Osteoblast (primary cell): ENCODE results near the gene SYT9. TPM values are rescaled to one million over a fixed set of nuclear protein-coding genes. Genes with fewer than 3 reads are reported as not detected.

Experiments used
- DNase-seq: peaks from one replicate; pipeline ENCODE4 v3.0.0; 2011; ENCODE audit warnings: low spot score, mixed read lengths; ENCODE audit not compliant: insufficient read length; ENCODE audit errors: missing footprints
- H2AFZ ChIP-seq: 2 replicates; pipeline ENCODE4 v1.6.0; 2011; ENCODE audit warnings: mild to moderate bottlenecking, low read length
- H3K27ac ChIP-seq: 2 replicates; pipeline ENCODE4 v1.5.1; 2011; ENCODE audit warnings: mild to moderate bottlenecking, low read depth, low read length, moderate library complexity
- H3K27me3 ChIP-seq: 2 replicates; pipeline ENCODE4 v1.6.0; 2012; ENCODE audit warnings: mild to moderate bottlenecking, control low read depth, inconsistent platforms, low read length, moderate library complexity; ENCODE audit not compliant: insufficient read depth
- H3K36me3 ChIP-seq: 2 replicates; pipeline ENCODE4 v1.5.1; 2011; ENCODE audit warnings: mild to moderate bottlenecking, low read length, control low read depth, moderate library complexity; ENCODE audit not compliant: insufficient read depth
- H3K4me1 ChIP-seq: 2 replicates; pipeline ENCODE4 v1.5.1; 2011; ENCODE audit warnings: mild to moderate bottlenecking, low read length, control low read depth, moderate library complexity; ENCODE audit not compliant: insufficient read depth
- H3K4me2 ChIP-seq: 2 replicates; pipeline ENCODE4 v1.6.0; 2011; ENCODE audit warnings: mild to moderate bottlenecking, low read length; ENCODE audit not compliant: insufficient read depth
- H3K4me3 ChIP-seq: fragments of 200-600 bp; sonication (generic); 3 replicates; pipeline ENCODE4 v1.5.1; 2012; ENCODE audit warnings: mild to moderate bottlenecking, low read length, inconsistent platforms; ENCODE audit not compliant: insufficient read depth
- H3K79me2 ChIP-seq: 2 replicates; pipeline ENCODE4 v1.6.0; 2012; ENCODE audit warnings: mild to moderate bottlenecking, low read length, control low read depth, inconsistent platforms; ENCODE audit not compliant: insufficient read depth
- H3K9me3 ChIP-seq: 2 replicates; pipeline ENCODE4 v1.5.1; 2011; ENCODE audit warnings: low read depth, low read length, control low read depth
- H4K20me1 ChIP-seq: 2 replicates; pipeline ENCODE4 v1.6.0; 2012; ENCODE audit warnings: mild to moderate bottlenecking, low read length, control low read depth; ENCODE audit not compliant: insufficient read depth
- total RNA-seq: library from RNA; depleted of rRNA; stranded (reverse); fragments of >200 nt; gene quantifications from 2 replicates; pipeline ENCODE4 v1.2.3, GENCODE V29; 2012
- TF ChIP-seq, protein P1 (sequence below): IDR thresholded peaks from 2 replicates; pipeline ENCODE4 v1.5.1; 2011; ENCODE audit warnings: mild to moderate bottlenecking, low read depth, low read length, moderate library complexity; ENCODE audit errors: extremely low read depth

Gene SYT9
- total RNA-seq, 1 donor, result not detected

DNA sequence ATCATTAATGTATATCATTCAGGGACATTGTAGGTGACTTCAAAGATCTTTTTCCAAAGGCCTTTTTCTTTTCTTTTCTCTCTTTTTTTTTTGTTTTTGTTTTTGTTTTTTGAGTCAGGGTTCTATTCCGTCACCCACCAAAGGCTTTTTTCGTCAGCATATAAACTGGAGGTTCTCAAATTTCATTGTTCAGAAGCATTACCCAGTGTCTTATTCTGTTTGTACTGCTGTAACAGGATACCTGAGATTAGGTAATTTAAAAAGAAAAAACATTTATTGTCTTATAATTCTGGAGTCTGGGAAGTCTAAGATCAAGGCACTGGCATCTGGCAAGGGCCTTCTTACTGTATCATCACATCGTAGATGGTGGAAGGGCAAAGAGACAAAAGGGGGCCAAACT is 6.4 kb upstream of the SYT9 start:
- Histone ChIP-seq H3K4me1 (no peaks in the 10 kb centered on the region), H2AFZ (no peak overlapping the region), H3K4me2 (no peak overlapping the region), H3K27ac (no peak overlapping the region), H3K36me3 (no peaks in the 10 kb centered on the region), H3K9me3 (no peaks in the 10 kb centered on the region), H3K4me3 (no peak overlapping the region), H4K20me1 (no peaks in the 10 kb centered on the region), H3K27me3 (no peaks in the 10 kb centered on the region), H3K79me2 (no peaks in the 10 kb centered on the region)
- DNase-seq, result no peak
- TF ChIP-seq, protein P1, sequence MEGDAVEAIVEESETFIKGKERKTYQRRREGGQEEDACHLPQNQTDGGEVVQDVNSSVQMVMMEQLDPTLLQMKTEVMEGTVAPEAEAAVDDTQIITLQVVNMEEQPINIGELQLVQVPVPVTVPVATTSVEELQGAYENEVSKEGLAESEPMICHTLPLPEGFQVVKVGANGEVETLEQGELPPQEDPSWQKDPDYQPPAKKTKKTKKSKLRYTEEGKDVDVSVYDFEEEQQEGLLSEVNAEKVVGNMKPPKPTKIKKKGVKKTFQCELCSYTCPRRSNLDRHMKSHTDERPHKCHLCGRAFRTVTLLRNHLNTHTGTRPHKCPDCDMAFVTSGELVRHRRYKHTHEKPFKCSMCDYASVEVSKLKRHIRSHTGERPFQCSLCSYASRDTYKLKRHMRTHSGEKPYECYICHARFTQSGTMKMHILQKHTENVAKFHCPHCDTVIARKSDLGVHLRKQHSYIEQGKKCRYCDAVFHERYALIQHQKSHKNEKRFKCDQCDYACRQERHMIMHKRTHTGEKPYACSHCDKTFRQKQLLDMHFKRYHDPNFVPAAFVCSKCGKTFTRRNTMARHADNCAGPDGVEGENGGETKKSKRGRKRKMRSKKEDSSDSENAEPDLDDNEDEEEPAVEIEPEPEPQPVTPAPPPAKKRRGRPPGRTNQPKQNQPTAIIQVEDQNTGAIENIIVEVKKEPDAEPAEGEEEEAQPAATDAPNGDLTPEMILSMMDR, result no peak

DNA sequence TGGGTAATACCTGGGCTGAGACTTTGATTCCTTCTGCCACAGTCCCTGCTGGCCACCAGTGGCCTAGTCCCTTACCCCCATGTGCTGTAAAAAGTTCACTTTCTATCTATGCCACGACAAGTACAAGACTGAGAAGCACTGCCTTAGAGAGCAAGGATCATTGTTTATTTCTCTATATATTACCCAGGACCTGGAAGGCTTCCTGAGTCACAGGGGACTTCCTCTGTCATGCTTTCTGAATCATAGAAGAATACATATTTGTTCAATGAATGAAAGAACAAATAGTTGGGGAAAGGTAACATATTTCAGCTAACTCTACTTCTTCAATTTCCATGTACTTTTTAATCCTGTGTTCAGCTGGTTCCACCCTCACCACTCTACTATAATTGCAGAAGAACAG is 5.5 kb upstream of the SYT9 start:
- Histone ChIP-seq H3K4me2 (no peak overlapping the region), H3K27me3 (peaks cover 4% of the 10 kb centered on the region), H3K79me2 (no peaks in the 10 kb centered on the region), H3K36me3 (no peaks in the 10 kb centered on the region), H3K4me1 (no peaks in the 10 kb centered on the region), H3K9me3 (no peaks in the 10 kb centered on the region), H3K27ac (no peak overlapping the region), H2AFZ (no peak overlapping the region), H4K20me1 (no peaks in the 10 kb centered on the region), H3K4me3 (no peak overlapping the region)
- TF ChIP-seq, protein P1, result no peak
- DNase-seq, result no peak

DNA sequence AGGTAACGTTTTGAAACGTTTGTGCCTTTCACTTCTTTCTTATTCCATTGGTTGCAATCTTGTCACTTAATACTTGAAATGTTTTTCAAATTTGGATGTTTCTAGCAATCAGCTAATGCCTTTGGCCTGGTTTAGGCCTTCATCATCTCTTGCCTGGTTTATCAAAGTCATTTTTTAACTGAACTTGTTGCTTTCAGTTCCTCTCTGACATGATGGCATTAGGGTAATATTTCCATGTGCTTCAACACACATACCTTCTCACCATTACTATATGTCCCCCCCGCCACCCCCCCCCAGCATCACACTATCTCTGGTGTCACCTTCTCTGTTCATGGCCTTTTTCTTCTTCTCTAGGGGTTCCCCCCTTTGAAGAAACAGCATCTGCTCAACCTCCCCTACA is 1.5 kb upstream of the SYT9 start:
- H3K9me3 ChIP-seq, result no peaks in the 10 kb centered on the region
- H3K4me1 ChIP-seq, result peaks cover 4% of the 10 kb centered on the region
- H3K27me3 ChIP-seq, result peaks cover 26% of the 10 kb centered on the region
- no peaks in the 10 kb centered on the region for H3K79me2 ChIP-seq
- H3K36me3 ChIP-seq, result no peaks in the 10 kb centered on the region
- no peak overlapping the region for H3K4me2 ChIP-seq
- H4K20me1 ChIP-seq, result no peaks in the 10 kb centered on the region
- no peak overlapping the region for H3K27ac ChIP-seq
- TF ChIP-seq, protein P1, result no peak
- no peak for DNase-seq
- no peak overlapping the region for H2AFZ ChIP-seq
- no peak overlapping the region for H3K4me3 ChIP-seq

DNA sequence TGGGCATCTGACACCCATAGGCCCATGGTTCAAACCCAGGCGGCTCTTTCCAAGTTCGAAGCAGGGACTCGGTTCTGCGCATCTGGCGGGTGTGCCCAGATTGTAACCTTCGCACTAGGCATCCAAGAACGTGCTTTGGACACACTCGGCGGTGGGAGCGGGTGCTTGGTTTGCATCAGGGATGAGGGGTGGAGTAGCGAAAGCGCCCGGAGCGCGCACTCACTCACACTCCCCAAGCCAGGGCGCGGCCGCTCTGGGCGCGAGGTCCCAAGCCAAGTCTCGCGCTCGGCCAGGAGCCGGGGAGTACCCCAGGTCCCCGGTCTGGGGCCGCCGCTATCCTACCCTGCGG is 243 bp upstream of the SYT9 start:
- no peaks in the 10 kb centered on the region for H3K9me3 ChIP-seq
- no peaks in the 10 kb centered on the region for H3K79me2 ChIP-seq
- peaks cover 26% of the 10 kb centered on the region for H3K27me3 ChIP-seq
- TF ChIP-seq, protein P1, result no peak
- H3K36me3 ChIP-seq, result no peaks in the 10 kb centered on the region
- no peaks in the 10 kb centered on the region for H4K20me1 ChIP-seq
- no peak overlapping the region for H3K27ac ChIP-seq
- H3K4me2 ChIP-seq, result peak overlapping the region; percentile 61
- H2AFZ ChIP-seq, result no peak overlapping the region
- peak overlapping the region; percentile 56 for H3K4me3 ChIP-seq
- DNase-seq, result peak; percentile 53
- H3K4me1 ChIP-seq, result peaks cover 4% of the 10 kb centered on the region
